ENCODE results near the gene USP2.
A peak's percentile ranks its signal among the peaks of the same experiment; 100 is the strongest.

The USP2 gene

DNA sequence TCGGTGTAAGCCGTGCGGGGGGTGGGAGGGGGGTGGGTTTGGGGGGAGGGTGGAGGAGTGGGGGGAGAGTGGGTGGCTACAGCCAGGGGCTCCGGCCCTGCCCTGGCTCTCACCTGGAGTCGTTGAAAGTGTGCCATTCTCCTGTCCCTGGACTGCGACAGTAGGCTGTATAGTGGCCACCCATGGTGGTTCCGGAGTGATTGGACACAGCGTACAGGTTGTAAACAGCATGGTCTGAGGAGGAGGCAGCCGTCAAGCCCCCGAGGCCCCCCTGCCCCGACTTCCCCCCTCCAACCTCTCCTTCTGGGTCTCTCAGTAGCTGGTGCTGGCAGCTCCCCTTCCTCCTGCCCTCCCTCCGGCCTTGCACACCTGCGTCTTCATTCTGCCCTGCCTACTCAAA is 24.4 kb downstream of the USP2 start:
- no peak overlapping the region for H3K4ac ChIP-seq (ENCODE audit: low read depth, low read length)
- peaks cover 5 to 6% of the 10 kb centered on the region in 2 experiments for H3K36me3 ChIP-seq (ENCODE audit: control insufficient read depth in 1 of 2, insufficient read depth in 2 of 2, low read length in 2 of 2)
- H3K9ac ChIP-seq (ENCODE audit: low read length), result no peak overlapping the region
- no peak for DNase-seq
- H3K79me1 ChIP-seq (ENCODE audit: low read length), result peaks cover 10% of the 10 kb centered on the region
- no peak overlapping the region for H2AFZ ChIP-seq (ENCODE audit: insufficient read depth, low read length, poor library complexity)
- H2AK5ac ChIP-seq (ENCODE audit: low read length), result no peak overlapping the region
- peaks cover 1% of the 10 kb centered on the region for H3K79me2 ChIP-seq (ENCODE audit: control insufficient read depth, insufficient read depth, low read length, poor library complexity)
- no CpG with 5 or more reads among the region's 13 CpGs for WGBS (ENCODE audit: extremely low coverage, insufficient coverage, insufficient read length)
- H3K23ac ChIP-seq (ENCODE audit: low read length), result no peak overlapping the region
- peak overlapping the region; percentile 99 for H3K4me2 ChIP-seq (ENCODE audit: low read length)
- peaks cover 15% of the 10 kb centered on the region in 2 experiments for H3K4me1 ChIP-seq (ENCODE audit: control insufficient read depth in 1 of 2, insufficient read depth in 2 of 2, low read length in 2 of 2)
- H3K4me3 ChIP-seq (ENCODE audit: low read depth, low read length), result no peak overlapping the region
- no peak overlapping the region for H4K12ac ChIP-seq (ENCODE audit: low read depth, low read length)
- H3K18ac ChIP-seq (ENCODE audit: low read length), result no peak overlapping the region
- H3K27me3 ChIP-seq (ENCODE audit: insufficient read depth, low read length), result no peaks in the 10 kb centered on the region
- H3K9me3 ChIP-seq (ENCODE audit: insufficient read depth, low read depth, low read length), result no peaks in the 10 kb centered on the region
- H3K27ac ChIP-seq (ENCODE audit: low read depth, low read length), result no peak overlapping the region
- no peak overlapping the region for H4K8ac ChIP-seq (ENCODE audit: low read depth, low read length)
- H2BK120ac ChIP-seq (ENCODE audit: insufficient read depth, low read length, poor library complexity), result no peak overlapping the region
- no peak overlapping the region for H2BK5ac ChIP-seq (ENCODE audit: low read depth, low read length, poor library complexity)
- no peak overlapping the region for H4K91ac ChIP-seq (ENCODE audit: low read depth, low read length)
- no peak overlapping the region for H2BK12ac ChIP-seq (ENCODE audit: low read length)
- no peak overlapping the region for H3K14ac ChIP-seq (ENCODE audit: low read length)

- Histone ChIP-seq H2BK120ac (ENCODE audit: insufficient read depth, low read length, poor library complexity) (no peak overlapping the region), H2BK12ac (ENCODE audit: low read length) (peak overlapping the region; percentile 29)
Observed at GRCh38 chr11:119356349-119357031, 25.0 kb downstream of the USP2 start.

DNA sequence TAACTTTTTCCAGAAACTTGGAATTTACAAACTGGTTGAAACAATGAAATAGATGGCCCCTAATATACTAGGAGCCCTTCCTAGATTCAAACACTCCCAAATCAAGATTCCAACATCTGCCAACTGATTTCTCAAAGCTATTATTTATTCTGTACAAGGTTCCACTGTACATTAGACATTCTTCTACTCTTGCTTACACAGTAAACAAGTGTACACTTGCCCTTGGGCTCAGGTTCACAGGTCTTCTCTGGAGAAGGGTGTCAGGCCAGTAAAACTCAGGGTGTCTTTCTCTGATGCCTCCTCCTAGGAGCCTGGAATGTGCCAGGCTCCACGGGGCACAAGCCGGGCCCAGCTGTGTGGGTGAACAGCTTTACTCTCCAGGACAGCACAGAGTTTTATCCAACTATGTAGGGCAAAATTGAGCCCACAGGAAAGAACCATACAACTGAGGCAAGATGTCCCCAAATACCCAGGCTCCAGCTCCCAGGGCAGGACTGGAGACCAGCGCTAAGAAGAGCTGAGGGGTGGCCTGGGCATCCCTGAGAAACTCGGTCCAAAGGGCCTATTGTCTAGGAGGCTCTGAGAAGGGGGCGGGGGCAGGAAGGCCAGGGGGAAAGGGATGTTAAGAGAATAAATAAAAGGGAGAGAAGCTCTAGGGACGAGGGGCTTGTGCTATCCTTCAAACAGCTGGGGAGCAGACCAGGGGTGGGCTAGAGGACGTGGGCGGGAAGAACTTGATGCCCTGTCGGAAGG is 26.2 kb downstream of the USP2 start:
- Histone ChIP-seq H2AFZ (ENCODE audit: insufficient read depth, low read length, poor library complexity) (no peak overlapping the region), H2BK12ac (ENCODE audit: low read length) (no peak overlapping the region), H3K14ac (ENCODE audit: low read length) (no peak overlapping the region), H3K27ac (ENCODE audit: low read depth, low read length) (no peak overlapping the region), H4K91ac (ENCODE audit: low read depth, low read length) (no peak overlapping the region), H3K23ac (ENCODE audit: low read length) (no peak overlapping the region), H3K4me2 (ENCODE audit: low read length) (no peak overlapping the region), H3K79me2 (ENCODE audit: control insufficient read depth, insufficient read depth, low read length, poor library complexity) (peaks cover 1% of the 10 kb centered on the region), H2BK5ac (ENCODE audit: low read depth, low read length, poor library complexity) (no peak overlapping the region), H3K9ac (ENCODE audit: low read length) (no peak overlapping the region), H3K4me1 (ENCODE audit: control insufficient read depth in 1 of 2, insufficient read depth in 2 of 2, low read length in 2 of 2) (peaks cover 6% of the 10 kb centered on the region in 2 experiments), H3K36me3 (ENCODE audit: control insufficient read depth in 1 of 2, insufficient read depth in 2 of 2, low read length in 2 of 2) (peaks cover 5 to 6% of the 10 kb centered on the region in 2 experiments), H3K18ac (ENCODE audit: low read length) (no peak overlapping the region), H3K4ac (ENCODE audit: low read depth, low read length) (no peak overlapping the region), H3K79me1 (ENCODE audit: low read length) (peaks cover 3% of the 10 kb centered on the region), H2BK120ac (ENCODE audit: insufficient read depth, low read length, poor library complexity) (no peak overlapping the region), H3K4me3 (ENCODE audit: low read depth, low read length) (no peak overlapping the region), H4K12ac (ENCODE audit: low read depth, low read length) (no peak overlapping the region), H4K8ac (ENCODE audit: low read depth, low read length) (no peak overlapping the region), H2AK5ac (ENCODE audit: low read length) (no peak overlapping the region), H3K27me3 (ENCODE audit: insufficient read depth, low read length) (no peaks in the 10 kb centered on the region), H3K9me3 (ENCODE audit: insufficient read depth, low read depth, low read length) (no peaks in the 10 kb centered on the region)
- no CpG with 5 or more reads among the region's 9 CpGs for WGBS (ENCODE audit: extremely low coverage, insufficient coverage, insufficient read length)
- DNase-seq, result no peak

More at GRCh38 chr11:119356349-119357031, 25.0 kb downstream of the USP2 start:
- Histone ChIP-seq H4K8ac (ENCODE audit: low read depth, low read length) (peak overlapping the region; percentile 64), H3K4me2 (ENCODE audit: low read length) (peak overlapping the region; percentile 99), H3K27me3 (ENCODE audit: insufficient read depth, low read length) (no peaks in the 10 kb centered on the region), H3K18ac (ENCODE audit: low read length) (peak overlapping the region; percentile 20), H3K79me2 (ENCODE audit: control insufficient read depth, insufficient read depth, low read length, poor library complexity) (peaks cover 1% of the 10 kb centered on the region), H3K4me1 (ENCODE audit: control insufficient read depth in 1 of 2, insufficient read depth in 2 of 2, low read length in 2 of 2) (peaks cover 9% of the 10 kb centered on the region in 2 experiments), H3K4ac (ENCODE audit: low read depth, low read length) (no peak overlapping the region), H3K23ac (ENCODE audit: low read length) (no peak overlapping the region), H2AFZ (ENCODE audit: insufficient read depth, low read length, poor library complexity) (peak overlapping the region; percentile 55), H2AK5ac (ENCODE audit: low read length) (no peak overlapping the region), H4K12ac (ENCODE audit: low read depth, low read length) (no peak overlapping the region), H3K4me3 (ENCODE audit: low read depth, low read length) (peak overlapping the region; percentile 66), H3K9ac (ENCODE audit: low read length) (peak overlapping the region; percentile 65), H3K14ac (ENCODE audit: low read length) (peak overlapping the region; percentile 23), H3K27ac (ENCODE audit: low read depth, low read length) (no peak overlapping the region), H3K79me1 (ENCODE audit: low read length) (peaks cover 6% of the 10 kb centered on the region), H3K36me3 (ENCODE audit: control insufficient read depth in 1 of 2, insufficient read depth in 2 of 2, low read length in 2 of 2) (peaks cover 5 to 6% of the 10 kb centered on the region in 2 experiments), H4K91ac (ENCODE audit: low read depth, low read length) (peak overlapping the region; percentile 16), H3K9me3 (ENCODE audit: insufficient read depth, low read depth, low read length) (no peaks in the 10 kb centered on the region), H2BK5ac (ENCODE audit: low read depth, low read length, poor library complexity) (no peak overlapping the region)
- DNase-seq, result peak; percentile 60 to 74
- no CpG with 5 or more reads among the region's 54 CpGs for WGBS (ENCODE audit: extremely low coverage, insufficient coverage, insufficient read length)

GRCh38 chr11:119352857-119353260 is 28.6 kb downstream of the USP2 start:
- DNase-seq, result no peak
- no peaks in the 10 kb centered on the region for H3K4me1 ChIP-seq (ENCODE audit: control insufficient read depth in 1 of 2, insufficient read depth in 2 of 2, low read length in 2 of 2)

More at GRCh38 chr11:119352857-119353260, 28.6 kb downstream of the USP2 start:
- Histone ChIP-seq H3K23ac (ENCODE audit: low read length) (no peak overlapping the region), H3K27ac (ENCODE audit: low read depth, low read length) (no peak overlapping the region), H3K18ac (ENCODE audit: low read length) (no peak overlapping the region), H3K14ac (ENCODE audit: low read length) (no peak overlapping the region), H3K4me3 (ENCODE audit: low read depth, low read length) (no peak overlapping the region), H3K36me3 (ENCODE audit: control insufficient read depth in 1 of 2, insufficient read depth in 2 of 2, low read length in 2 of 2) (no peaks in the 10 kb centered on the region), H2BK5ac (ENCODE audit: low read depth, low read length, poor library complexity) (no peak overlapping the region), H3K79me1 (ENCODE audit: low read length) (peaks cover 3% of the 10 kb centered on the region), H3K79me2 (ENCODE audit: control insufficient read depth, insufficient read depth, low read length, poor library complexity) (peaks cover 1% of the 10 kb centered on the region), H4K8ac (ENCODE audit: low read depth, low read length) (no peak overlapping the region), H2AK5ac (ENCODE audit: low read length) (no peak overlapping the region), H3K9ac (ENCODE audit: low read length) (no peak overlapping the region), H2BK12ac (ENCODE audit: low read length) (no peak overlapping the region), H2BK120ac (ENCODE audit: insufficient read depth, low read length, poor library complexity) (no peak overlapping the region), H3K9me3 (ENCODE audit: insufficient read depth, low read depth, low read length) (no peaks in the 10 kb centered on the region), H3K27me3 (ENCODE audit: insufficient read depth, low read length) (no peaks in the 10 kb centered on the region), H3K4ac (ENCODE audit: low read depth, low read length) (no peak overlapping the region), H4K91ac (ENCODE audit: low read depth, low read length) (no peak overlapping the region), H2AFZ (ENCODE audit: insufficient read depth, low read length, poor library complexity) (no peak overlapping the region), H4K12ac (ENCODE audit: low read depth, low read length) (no peak overlapping the region), H3K4me2 (ENCODE audit: low read length) (no peak overlapping the region)
- no CpG with 5 or more reads among the region's 4 CpGs for WGBS (ENCODE audit: extremely low coverage, insufficient coverage, insufficient read length)
